Caco-2 (cell line): ENCODE measurements around the gene TMC6. TPM values are rescaled to one million over a fixed set of nuclear protein-coding genes. Genes with fewer than 3 reads are reported as not detected.

Experiments used
- BruUV-seq: library from RNA; stranded (reverse); fragments of 400-500 nt; replicated peaks from 2 replicates; lab custom pipeline; 2021; lab: Mats Ljungman, UMichigan
- CTCF ChIA-PET: fragments of 300-600 bp; sonication (Branson Sonifier 250); formaldehyde crosslinking; loops from one replicate; lab custom pipeline; 2022; ENCODE audit warnings: antibody characterized with exemption; lab: Charles Lee
- POLR2A ChIA-PET: fragments of 300-600 bp; sonication (Branson Sonifier 250); formaldehyde crosslinking; loops from one replicate; lab custom pipeline; 2022; ENCODE audit warnings: antibody characterized with exemption; lab: Charles Lee
- DNase-seq, 2 experiments: peaks; one replicate each; pipeline versions ENCODE4 v3.0.0 to v3.0.0-alpha.2; 2020 to 2022
- H3K27me3 ChIP-seq: replicated peaks from 2 replicates; pipeline ENCODE4 v1.6.0; 2011; ENCODE audit warnings: low read length; ENCODE audit not compliant: control insufficient read depth, insufficient read depth
- H3K36me3 ChIP-seq: 2 replicates; pipeline ENCODE4 v1.5.1; 2011; ENCODE audit warnings: low read length; ENCODE audit not compliant: control insufficient read depth, insufficient read depth
- H3K4me1 ChIP-seq: fragments of 250-450 bp; sonication (Bioruptor Pico); 2 replicates; pipeline ENCODE4 v1.5.1; 2020; ENCODE audit warnings: mild to moderate bottlenecking
- H3K4me3 ChIP-seq: 2 replicates; pipeline ENCODE4 v1.5.1; 2011; ENCODE audit warnings: low read depth, mild to moderate bottlenecking, control low read depth, low read length
- H3K9me3 ChIP-seq: fragments of 250-450 bp; sonication (Bioruptor Pico); 2 replicates; pipeline ENCODE4 v1.5.1; 2020; ENCODE audit warnings: mild to moderate bottlenecking, moderate library complexity
- H3K27ac Mint-ChIP-seq: one replicate; pipeline ENCODE4 v1.8.0; 2022; ENCODE audit warnings: mixed read lengths; ENCODE audit not compliant: unreplicated experiment
- H3K27me3 Mint-ChIP-seq: one replicate; pipeline ENCODE4 v1.8.0; 2022; ENCODE audit warnings: mixed read lengths; ENCODE audit not compliant: insufficient read depth, unreplicated experiment
- H3K36me3 Mint-ChIP-seq: one replicate; pipeline ENCODE4 v1.8.0; 2022; ENCODE audit warnings: mild to moderate bottlenecking, mixed read lengths; ENCODE audit not compliant: insufficient read depth, unreplicated experiment
- H3K4me1 Mint-ChIP-seq: one replicate; pipeline ENCODE4 v1.8.0; 2022; ENCODE audit warnings: low read depth, mixed read lengths; ENCODE audit not compliant: unreplicated experiment
- H3K4me3 Mint-ChIP-seq: one replicate; pipeline ENCODE4 v1.8.0; 2022; ENCODE audit warnings: mild to moderate bottlenecking, moderate library complexity, mixed read lengths; ENCODE audit not compliant: unreplicated experiment
- H3K9me3 Mint-ChIP-seq: one replicate; pipeline ENCODE4 v1.8.0; 2022; ENCODE audit warnings: mixed read lengths; ENCODE audit not compliant: unreplicated experiment
- CTCF ChIP-seq, 2 experiments: fragments of 200-600 bp in 1 of 2; IDR thresholded peaks; 1 replicate in 1 of 2; 2 replicates in 1 of 2; pipeline versions ENCODE4 v1.5.1 to v1.8.0; 2011 to 2022; ENCODE audit warnings: antibody characterized with exemption in 1 of 2, control low read depth in 1 of 2, inconsistent platforms in 1 of 2, low read depth in 1 of 2, low read length in 1 of 2, mild to moderate bottlenecking in 1 of 2, moderate library complexity in 1 of 2; ENCODE audit not compliant: insufficient read depth in 1 of 2, severe bottlenecking in 1 of 2, unreplicated experiment in 1 of 2
- intact Hi-C: fragments of 100-400 bp; cut with micrococcal nuclease; formaldehyde crosslinking; loops from one replicate; pipeline ENCODE4 v1.10.0; 2022; ENCODE audit not compliant: unreplicated experiment
- total RNA-seq: library from RNA; stranded (reverse); gene quantifications from 2 replicates; pipeline ENCODE4 v1.2.3, GENCODE V29; 2022

TMC6 gene
- total RNA-seq, 1 experiment from 2014 or later = 77.7 TPM

- no peak overlapping the region for H3K27ac Mint-ChIP-seq
- intact Hi-C loops = no loop called here
- H3K4me3 ChIP-seq = no peak overlapping the region
- no peaks in the 10 kb centered on the region for H3K36me3 Mint-ChIP-seq
- ChIA-PET POLR2A (no interaction called here), CTCF (no interaction called here)
- H3K9me3 ChIP-seq = no peaks in the 10 kb centered on the region
- no peak overlapping the region for H3K4me3 Mint-ChIP-seq
- no peaks in the 10 kb centered on the region for H3K36me3 ChIP-seq
- BruUV-seq = no TSS peak
- H3K27me3 Mint-ChIP-seq = no peaks in the 10 kb centered on the region
- DNase-seq = no peak
- no peak for TF ChIP-seq CTCF (IDR thresholded peaks at IDR 0.05; ENCODE audit: insufficient read depth in 1 of 2, low read depth in 1 of 2, low read length in 1 of 2, severe bottlenecking in 1 of 2, unreplicated experiment in 1 of 2)
- peaks cover 18% of the 10 kb centered on the region for H3K4me1 Mint-ChIP-seq
- H3K9me3 Mint-ChIP-seq = no peaks in the 10 kb centered on the region
- no peaks in the 10 kb centered on the region for H3K27me3 ChIP-seq
- peaks cover 57% of the 10 kb centered on the region for H3K4me1 ChIP-seq
These were observed 18.9 kb upstream of the TMC6 start for GRCh38 chr17:78147315-78147998.

GRCh38 chr17:78146881-78147280, 18.3 kb upstream of the TMC6 start:
- no peaks in the 10 kb centered on the region for H3K9me3 Mint-ChIP-seq
- DNase-seq = peak in 1 of 2 experiments; percentile 29
- ChIA-PET POLR2A (no interaction called here), CTCF (no interaction called here)
- peaks cover 18% of the 10 kb centered on the region for H3K4me1 Mint-ChIP-seq
- no peaks in the 10 kb centered on the region for H3K36me3 Mint-ChIP-seq
- H3K27me3 ChIP-seq = no peaks in the 10 kb centered on the region
- no TSS peak for BruUV-seq
- no peaks in the 10 kb centered on the region for H3K27me3 Mint-ChIP-seq
- H3K9me3 ChIP-seq = no peaks in the 10 kb centered on the region
- intact Hi-C loops = no loop called here
- H3K4me3 Mint-ChIP-seq = no peak overlapping the region
- no peak overlapping the region for H3K27ac Mint-ChIP-seq
- peaks cover 56% of the 10 kb centered on the region for H3K4me1 ChIP-seq
- TF ChIP-seq CTCF (IDR thresholded peaks at IDR 0.05; ENCODE audit: insufficient read depth in 1 of 2, low read depth in 1 of 2, low read length in 1 of 2, severe bottlenecking in 1 of 2, unreplicated experiment in 1 of 2) = no peak
- H3K4me3 ChIP-seq = no peak overlapping the region
- no peaks in the 10 kb centered on the region for H3K36me3 ChIP-seq

- Mint-ChIP-seq H3K4me1 (peaks cover 17% of the 10 kb centered on the region), H3K36me3 (no peaks in the 10 kb centered on the region), H3K4me3 (no peak overlapping the region), H3K9me3 (no peaks in the 10 kb centered on the region), H3K27ac (no peak overlapping the region), H3K27me3 (no peaks in the 10 kb centered on the region)
- ChIA-PET POLR2A (no interaction called here), CTCF (no interaction called here)
- intact Hi-C loops = no loop called here
- DNase-seq = no peak
- Histone ChIP-seq H3K36me3 (no peaks in the 10 kb centered on the region), H3K4me3 (no peak overlapping the region), H3K4me1 (peaks cover 55% of the 10 kb centered on the region), H3K9me3 (no peaks in the 10 kb centered on the region), H3K27me3 (no peaks in the 10 kb centered on the region)
- no TSS peak for BruUV-seq
- no peak for TF ChIP-seq CTCF (IDR thresholded peaks at IDR 0.05; ENCODE audit: insufficient read depth in 1 of 2, low read depth in 1 of 2, low read length in 1 of 2, severe bottlenecking in 1 of 2, unreplicated experiment in 1 of 2)
These were observed 17.9 kb upstream of the TMC6 start for GRCh38 chr17:78146471-78146869.
